ENCODE results near the gene C16orf74.

Gene C16orf74

DNA sequence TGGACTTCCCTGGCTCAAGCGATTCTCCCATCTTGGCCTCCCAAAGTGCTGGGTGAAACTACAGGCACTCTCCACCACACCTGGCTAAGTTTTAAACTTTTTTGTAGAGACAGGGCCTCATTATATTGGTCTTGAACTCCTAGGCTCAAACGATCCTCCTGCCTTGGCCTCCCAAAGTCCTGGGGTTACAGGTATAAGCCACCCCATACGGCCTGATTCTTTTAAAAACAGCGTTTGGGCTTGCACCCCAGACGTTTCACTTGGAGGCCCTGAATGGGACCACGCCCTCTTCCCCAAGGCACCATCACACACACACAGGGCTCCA, 32.8 kb downstream of the C16orf74 start:
- Histone ChIP-seq H2AFZ (ENCODE audit: low read length) (no peak overlapping the region), H3K4me2 (ENCODE audit: low read depth, low read length) (no peak overlapping the region), H3K79me2 (ENCODE audit: low read length) (no peaks in the 10 kb centered on the region), H3K4me1 (ENCODE audit: low read length) (no peaks in the 10 kb centered on the region), H3K9me2 (replicated peaks; ENCODE audit: insufficient read depth, low read length) (no peaks in the 10 kb centered on the region), H3K27me3 (replicated peaks; ENCODE audit: insufficient read depth, low read length) (peaks cover 18% of the 10 kb centered on the region; the same call in 1 of the 2 replicates), H3K9ac (ENCODE audit: low read length) (no peak overlapping the region), H4K20me1 (ENCODE audit: insufficient read depth, low read length) (no peaks in the 10 kb centered on the region), H3F3A (ENCODE audit: insufficient read depth, low read length) (no peaks in the 10 kb centered on the region), H3K9me3 (replicated peaks; ENCODE audit: insufficient read depth, low read length) (no peaks in the 10 kb centered on the region), H3K27ac (ENCODE audit: low read length) (no peak overlapping the region), H3K4me3 (ENCODE audit: low read length) (no peak overlapping the region), H3K36me3 (replicated peaks; ENCODE audit: insufficient read depth, low read length) (no peaks in the 10 kb centered on the region)
- DNase-seq = no peak
- TF ChIP-seq EZH2phosphoT487 (IDR thresholded peaks at IDR 0.05; ENCODE audit: low read length) (no peak), CTCF (IDR thresholded peaks at IDR 0.05; ENCODE audit: low read length) (no peak), EZH2 (optimal IDR thresholded peaks at IDR 0.05; ENCODE audit: low read depth, low read length) (no peak)

DNA sequence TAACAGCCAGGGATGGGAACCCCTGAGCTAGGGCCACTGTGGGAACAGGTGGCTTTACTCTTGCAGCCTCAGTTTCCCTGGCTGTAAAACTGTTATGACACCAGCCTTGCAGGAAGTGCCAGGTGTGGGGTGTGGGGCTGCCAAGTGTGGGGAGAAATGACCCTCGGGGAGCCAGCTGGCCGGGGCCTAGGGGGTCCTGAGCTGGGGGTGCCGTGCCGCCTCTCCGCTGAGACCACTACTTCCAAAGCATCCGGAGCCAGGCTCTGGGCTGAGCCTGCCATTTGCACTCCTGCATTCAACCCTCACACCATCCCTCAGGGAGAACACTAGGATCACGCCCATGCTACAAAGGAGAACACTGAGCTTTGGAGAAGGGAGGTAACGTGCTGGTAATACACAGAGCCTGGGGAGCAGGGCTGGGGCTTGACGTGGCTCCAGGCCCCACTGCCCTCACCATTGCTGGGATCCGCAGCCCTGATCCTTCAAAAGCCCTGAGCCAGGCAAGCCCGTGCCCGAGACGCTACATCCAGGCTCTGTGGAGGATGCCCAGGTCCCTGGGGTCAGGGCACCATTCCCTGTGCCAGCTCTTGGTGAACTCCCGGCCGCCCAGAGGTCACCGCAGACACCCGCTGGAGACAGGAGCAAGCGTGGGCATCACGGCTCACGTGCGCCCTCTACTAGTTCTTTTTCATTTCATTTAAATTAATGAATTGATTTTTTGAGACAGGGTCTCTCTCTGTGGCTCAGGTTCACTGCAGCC, 33.3 kb downstream of the C16orf74 start:
- Histone ChIP-seq H3K9ac (ENCODE audit: low read length) (no peak overlapping the region), H3K9me3 (replicated peaks; ENCODE audit: insufficient read depth, low read length) (no peaks in the 10 kb centered on the region), H3K27me3 (replicated peaks; ENCODE audit: insufficient read depth, low read length) (peaks cover 18% of the 10 kb centered on the region; the same call in 1 of the 2 replicates), H3K4me1 (ENCODE audit: low read length) (no peaks in the 10 kb centered on the region), H3K9me2 (replicated peaks; ENCODE audit: insufficient read depth, low read length) (no peaks in the 10 kb centered on the region), H3F3A (ENCODE audit: insufficient read depth, low read length) (no peaks in the 10 kb centered on the region), H3K27ac (ENCODE audit: low read length) (no peak overlapping the region), H2AFZ (ENCODE audit: low read length) (no peak overlapping the region), H3K4me3 (ENCODE audit: low read length) (no peak overlapping the region), H3K79me2 (ENCODE audit: low read length) (no peaks in the 10 kb centered on the region), H3K4me2 (ENCODE audit: low read depth, low read length) (no peak overlapping the region), H3K36me3 (replicated peaks; ENCODE audit: insufficient read depth, low read length) (no peaks in the 10 kb centered on the region), H4K20me1 (ENCODE audit: insufficient read depth, low read length) (no peaks in the 10 kb centered on the region)
- peak; percentile 22 for DNase-seq
- TF ChIP-seq CTCF (IDR thresholded peaks at IDR 0.05; ENCODE audit: low read length) (peak; percentile 47), EZH2 (optimal IDR thresholded peaks at IDR 0.05; ENCODE audit: low read depth, low read length) (no peak)

DNA sequence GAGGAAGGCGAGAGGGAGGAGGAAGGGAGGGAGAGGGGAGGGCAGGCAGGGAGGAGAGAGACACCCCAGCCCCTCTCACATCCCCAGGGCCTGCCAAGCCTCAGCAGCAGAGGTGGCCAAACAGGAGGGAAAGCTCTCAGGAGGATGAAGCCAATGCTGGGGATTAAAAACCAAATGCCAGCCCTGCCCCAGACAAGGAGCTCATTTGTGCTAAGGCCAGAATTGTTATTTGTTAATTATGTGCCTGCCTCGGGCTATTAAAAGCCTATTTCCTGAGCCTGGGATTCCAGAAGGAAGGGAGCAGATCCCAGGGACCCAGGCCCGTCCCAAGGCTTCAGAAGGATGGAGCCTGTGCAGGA, 34.2 kb downstream of the C16orf74 start:
- peaks cover 18% of the 10 kb centered on the region; the same call in 1 of the 2 replicates for H3K27me3 ChIP-seq (replicated peaks; ENCODE audit: insufficient read depth, low read length)
- no peak overlapping the region for H3K4me3 ChIP-seq (ENCODE audit: low read length)
- no peak for DNase-seq
- H4K20me1 ChIP-seq (ENCODE audit: insufficient read depth, low read length) = no peaks in the 10 kb centered on the region
- H3K9me2 ChIP-seq (replicated peaks; ENCODE audit: insufficient read depth, low read length) = no peaks in the 10 kb centered on the region
- no peaks in the 10 kb centered on the region for H3K4me1 ChIP-seq (ENCODE audit: low read length)
- H3K36me3 ChIP-seq (replicated peaks; ENCODE audit: insufficient read depth, low read length) = no peaks in the 10 kb centered on the region
- no peak overlapping the region for H3K9ac ChIP-seq (ENCODE audit: low read length)
- no peaks in the 10 kb centered on the region for H3K9me3 ChIP-seq (replicated peaks; ENCODE audit: insufficient read depth, low read length)
- no peaks in the 10 kb centered on the region for H3F3A ChIP-seq (ENCODE audit: insufficient read depth, low read length)
- no peak overlapping the region for H2AFZ ChIP-seq (ENCODE audit: low read length)
- H3K27ac ChIP-seq (ENCODE audit: low read length) = no peak overlapping the region
- TF ChIP-seq EZH2 (optimal IDR thresholded peaks at IDR 0.05; ENCODE audit: low read depth, low read length) = no peak
- TF ChIP-seq EZH2phosphoT487 (IDR thresholded peaks at IDR 0.05; ENCODE audit: low read length) = no peak
- no peak for TF ChIP-seq CTCF (IDR thresholded peaks at IDR 0.05; ENCODE audit: low read length)
- H3K4me2 ChIP-seq (ENCODE audit: low read depth, low read length) = no peak overlapping the region
- no peaks in the 10 kb centered on the region for H3K79me2 ChIP-seq (ENCODE audit: low read length)
